Lung (tissue), 12 donors: ENCODE data around the gene LRRC45. TPM values are rescaled to one million over a fixed set of nuclear protein-coding genes. Genes with fewer than 3 reads are reported as not detected.

ENCODE experiments used
- ATAC-seq: fragments of 200-7000 bp; cut with Tn5 transposase; one replicate; pipeline ENCODE4 v1.9.1; 2020; ENCODE audit warnings: moderate number of reproducible peaks; ENCODE audit not compliant: insufficient read depth, low FRiP score
- DNase-seq, 3 donors: peaks; one replicate each; pipeline ENCODE4 v3.0.0-alpha.2; 2013 to 2017
- H3K27ac ChIP-seq, 2 donors: one replicate each; pipeline ENCODE4 v1.5.1; 2013; ENCODE audit warnings: mild to moderate bottlenecking in 2 of 2, moderate library complexity in 2 of 2, control low read depth in 1 of 2, inconsistent platforms in 1 of 2, low read depth in 1 of 2, low read length in 1 of 2
- H3K27me3 ChIP-seq, 3 donors: one replicate each; pipeline ENCODE4 v1.5.1; 2013; ENCODE audit warnings: low read length in 2 of 3; ENCODE audit not compliant: control insufficient read depth in 3 of 3, insufficient read depth in 3 of 3
- H3K36me3 ChIP-seq, 4 donors: one replicate each; pipeline ENCODE4 v1.5.1; 2013; ENCODE audit warnings: low read length in 4 of 4, mild to moderate bottlenecking in 1 of 4, moderate library complexity in 1 of 4; ENCODE audit not compliant: control insufficient read depth in 4 of 4, insufficient read depth in 4 of 4
- H3K4me1 ChIP-seq, 5 donors: one replicate each; pipeline ENCODE4 v1.5.1; 2013; ENCODE audit warnings: low read length in 5 of 5, mild to moderate bottlenecking in 2 of 5, moderate library complexity in 1 of 5; ENCODE audit not compliant: control insufficient read depth in 5 of 5, insufficient read depth in 5 of 5
- H3K4me3 ChIP-seq: one replicate; pipeline ENCODE4 v1.5.1; 2013; ENCODE audit warnings: mild to moderate bottlenecking, control low read depth, moderate library complexity
- H3K9ac ChIP-seq, 2 donors: one replicate each; pipeline ENCODE4 v1.5.1; 2013; ENCODE audit warnings: low read length in 2 of 2, control low read depth in 1 of 2; ENCODE audit not compliant: insufficient read depth in 1 of 2
- H3K9me3 ChIP-seq, 4 donors: one replicate each; pipeline ENCODE4 v1.5.1; 2013; ENCODE audit warnings: low read length in 3 of 4, mild to moderate bottlenecking in 1 of 4, moderate library complexity in 1 of 4; ENCODE audit not compliant: control insufficient read depth in 4 of 4, insufficient read depth in 3 of 4
- WGBS, 2 donors: extraction: QIAGEN DNeasy Blood & Tissue Kit; methylation state at CpG; one replicate each; pipeline ENCODE4 v1.1.7; 2013; 5-methylcytosine and 5-hydroxymethylcytosine counted together
- polyA plus RNA-seq, 2 donors: library from polyadenylated mRNA; stranded (reverse); fragments of 200-250 nt; gene quantifications; one replicate each; pipeline ENCODE4 v1.2.1, GENCODE V29; 2013
- total RNA-seq, 2 donors: library from RNA; depleted of rRNA in 1 of 2; stranded (reverse); fragments of >200 nt in 1 of 2; gene quantifications; one replicate each; pipeline ENCODE4 v1.2.1, GENCODE V29; 2014 to 2021
- TF ChIP-seq, protein P1 (sequence below): IDR thresholded peaks from 2 replicates; pipeline ENCODE4 v1.5.1; 2012; ENCODE audit warnings: mild to moderate bottlenecking; ENCODE audit errors: control extremely low read depth, extremely low read depth
- donor health status: control.
- donor health status: control.
- donor health status: Bipolar disorder and iron deficiency.
- donor health status: healthy.
- donor health status: DM: yes; HTN: yes; CAD: no.

The LRRC45 gene
- total and polyA plus RNA-seq, 4 donors: 12.1 to 26.6 (median 16.5) TPM

DNA sequence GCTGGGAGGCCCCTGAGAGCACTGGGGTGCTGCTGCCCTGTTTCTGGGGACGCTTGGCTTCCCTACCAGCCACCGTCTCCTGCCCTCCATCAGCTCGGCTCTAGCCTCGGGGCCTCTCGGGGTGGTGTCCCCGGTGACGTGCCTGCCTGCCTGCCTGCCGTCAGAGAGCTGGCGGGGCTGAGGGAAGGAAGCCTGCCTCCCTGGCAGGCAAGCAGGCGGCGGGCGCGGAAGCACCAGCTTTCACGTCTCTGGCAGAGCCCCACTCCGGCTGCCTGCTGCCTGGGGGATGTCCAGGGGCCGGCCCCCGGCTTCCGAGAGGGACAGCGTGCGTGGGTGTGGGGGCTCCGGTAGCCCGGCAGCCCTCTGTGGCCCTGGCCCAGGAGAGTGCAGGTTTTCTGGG is 9.8 kb upstream of the LRRC45 start:
- Histone ChIP-seq H3K9ac (peak overlapping the region in 1 of 2 donors; percentile 39), H3K27ac (peak overlapping the region; percentile 23 to 73), H3K9me3 (no peaks in the 10 kb centered on the region), H3K4me3 (no peak overlapping the region), H3K4me1 (peaks cover 0 to 27% (median 0%) of the 10 kb centered on the region in 5 donors), H3K27me3 (no peaks in the 10 kb centered on the region), H3K36me3 (peaks cover 0 to 27% (median 0%) of the 10 kb centered on the region in 4 donors)
- WGBS, 2 donors: 53 to 55% methylated on average over 15 to 22 of the region's 22 CpGs
- DNase-seq (peak in 2 of 3 donors; percentile 48 to 51), ATAC-seq (no peak)
- TF ChIP-seq, protein P1, sequence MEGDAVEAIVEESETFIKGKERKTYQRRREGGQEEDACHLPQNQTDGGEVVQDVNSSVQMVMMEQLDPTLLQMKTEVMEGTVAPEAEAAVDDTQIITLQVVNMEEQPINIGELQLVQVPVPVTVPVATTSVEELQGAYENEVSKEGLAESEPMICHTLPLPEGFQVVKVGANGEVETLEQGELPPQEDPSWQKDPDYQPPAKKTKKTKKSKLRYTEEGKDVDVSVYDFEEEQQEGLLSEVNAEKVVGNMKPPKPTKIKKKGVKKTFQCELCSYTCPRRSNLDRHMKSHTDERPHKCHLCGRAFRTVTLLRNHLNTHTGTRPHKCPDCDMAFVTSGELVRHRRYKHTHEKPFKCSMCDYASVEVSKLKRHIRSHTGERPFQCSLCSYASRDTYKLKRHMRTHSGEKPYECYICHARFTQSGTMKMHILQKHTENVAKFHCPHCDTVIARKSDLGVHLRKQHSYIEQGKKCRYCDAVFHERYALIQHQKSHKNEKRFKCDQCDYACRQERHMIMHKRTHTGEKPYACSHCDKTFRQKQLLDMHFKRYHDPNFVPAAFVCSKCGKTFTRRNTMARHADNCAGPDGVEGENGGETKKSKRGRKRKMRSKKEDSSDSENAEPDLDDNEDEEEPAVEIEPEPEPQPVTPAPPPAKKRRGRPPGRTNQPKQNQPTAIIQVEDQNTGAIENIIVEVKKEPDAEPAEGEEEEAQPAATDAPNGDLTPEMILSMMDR: no peak

DNA sequence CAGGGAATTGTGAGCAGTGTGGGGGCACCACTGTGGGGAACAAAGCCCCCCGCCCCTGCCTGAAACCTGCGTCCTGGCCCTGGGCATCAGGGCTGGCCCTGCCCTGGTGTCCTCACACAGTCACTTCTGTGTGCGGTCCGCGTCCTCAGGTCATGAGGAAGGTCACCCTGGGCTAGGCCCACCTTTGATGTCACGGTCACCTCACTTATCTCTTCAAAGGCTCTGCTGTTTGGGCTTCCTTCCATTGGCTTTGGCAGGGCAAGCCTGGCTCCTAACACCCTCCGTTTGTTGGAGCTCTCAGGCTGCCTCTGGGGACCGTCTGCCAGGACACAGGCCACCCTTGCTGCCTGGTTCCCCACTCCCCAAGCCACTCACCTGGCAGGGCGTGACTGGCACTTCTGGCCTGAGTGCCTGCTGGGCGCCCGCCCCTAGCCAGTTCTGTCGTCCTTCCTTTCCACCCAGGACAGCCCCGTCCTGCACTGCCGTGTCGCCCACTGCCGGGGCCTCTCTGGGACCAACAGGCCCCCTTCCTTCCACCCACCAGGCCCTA is 9.3 kb upstream of the LRRC45 start:
- WGBS, 2 donors: 75 to 89% methylated on average over 16 of the region's 16 CpGs
- no peaks in the 10 kb centered on the region for H3K27me3 ChIP-seq
- no peak for DNase-seq
- peaks cover 0 to 27% (median 0%) of the 10 kb centered on the region in 5 donors for H3K4me1 ChIP-seq
- no peak overlapping the region for H3K4me3 ChIP-seq
- TF ChIP-seq, protein P1: no peak
- H3K9me3 ChIP-seq: no peaks in the 10 kb centered on the region
- no peak for ATAC-seq
- H3K9ac ChIP-seq: no peak overlapping the region
- peak overlapping the region; percentile 23 to 73 for H3K27ac ChIP-seq
- H3K36me3 ChIP-seq: peaks cover 0 to 30% (median 0%) of the 10 kb centered on the region in 4 donors

DNA sequence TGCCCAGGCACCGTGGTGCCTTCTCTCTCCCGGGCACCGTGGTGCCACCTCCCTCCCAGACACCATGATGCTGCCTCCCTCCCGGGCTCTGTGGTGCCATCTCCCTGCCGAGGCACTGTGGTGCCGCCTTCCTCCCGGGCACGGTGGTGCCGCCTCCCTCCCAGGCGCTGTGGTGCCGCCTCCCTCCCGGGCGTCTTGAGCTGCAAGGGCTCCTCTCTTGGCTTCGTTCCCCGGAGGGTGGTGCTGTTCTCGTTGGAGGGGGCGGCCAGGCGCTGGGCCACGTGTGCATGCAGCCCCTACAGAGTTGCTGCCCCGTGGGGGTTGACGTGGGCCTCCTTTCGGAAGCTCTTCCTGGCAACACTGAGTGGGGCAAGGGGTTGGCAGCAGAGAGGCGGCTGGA is 8.7 kb upstream of the LRRC45 start:
- no peak overlapping the region for H3K9ac ChIP-seq
- H3K36me3 ChIP-seq: peaks cover 0 to 25% (median 0%) of the 10 kb centered on the region in 4 donors
- no peak for ATAC-seq
- TF ChIP-seq, protein P1: no peak
- peak in 1 of 3 donors; percentile 51 for DNase-seq
- H3K27ac ChIP-seq: peak overlapping the region in 1 of 2 donors; percentile 23
- H3K9me3 ChIP-seq: no peaks in the 10 kb centered on the region
- peaks cover 0 to 27% (median 0%) of the 10 kb centered on the region in 5 donors for H3K4me1 ChIP-seq
- 54 to 79% methylated on average over 23 of the region's 23 CpGs for WGBS, 2 donors
- H3K27me3 ChIP-seq: no peaks in the 10 kb centered on the region
- no peak overlapping the region for H3K4me3 ChIP-seq

DNA sequence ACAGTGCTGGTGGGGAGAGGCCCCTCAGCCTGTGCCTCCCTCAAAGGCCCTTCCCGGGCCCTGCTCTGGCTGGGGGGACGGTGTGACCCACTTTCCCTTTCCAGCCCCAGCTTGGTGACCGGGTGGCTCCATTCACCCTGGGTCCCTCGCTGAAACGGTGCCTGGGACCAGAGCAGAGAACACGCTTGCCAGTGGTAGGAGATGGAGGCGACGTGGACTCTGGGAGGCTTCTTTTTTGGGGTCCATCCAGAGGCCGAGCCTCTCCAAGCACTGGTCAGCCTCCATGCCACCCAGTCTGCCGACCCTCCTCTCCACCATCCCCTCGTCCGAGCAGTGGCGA is 8.2 kb upstream of the LRRC45 start:
- peaks cover 0 to 24% (median 0%) of the 10 kb centered on the region in 4 donors for H3K36me3 ChIP-seq
- no peak for ATAC-seq
- H3K4me3 ChIP-seq: no peak overlapping the region
- TF ChIP-seq, protein P1: no peak
- H3K9ac ChIP-seq: no peak overlapping the region
- H3K4me1 ChIP-seq: peaks cover 0 to 27% (median 0%) of the 10 kb centered on the region in 5 donors
- no peaks in the 10 kb centered on the region for H3K27me3 ChIP-seq
- DNase-seq: no peak
- H3K9me3 ChIP-seq: no peaks in the 10 kb centered on the region
- peak overlapping the region in 1 of 2 donors; percentile 23 for H3K27ac ChIP-seq
- WGBS, 2 donors: 82 to 85% methylated on average over 12 to 13 of the region's 13 CpGs
